K562 (cell line): ENCODE results near the gene LRRC4. TPM values are rescaled to one million over a fixed set of nuclear protein-coding genes. Genes with fewer than 3 reads are reported as not detected.

Source experiments
- KDM1A ChIP-seq, 2 experiments: fragments of 450-650 bp; IDR thresholded peaks; 2 replicates each; pipeline ENCODE4 v1.6.1; 2016; ENCODE audit warnings: mild to moderate bottlenecking in 2 of 2
- NCOR1 ChIP-seq: fragments of 450-650 bp; IDR thresholded peaks from 2 replicates; pipeline ENCODE4 v1.6.1; 2016; ENCODE audit warnings: mild to moderate bottlenecking, moderate library complexity
- SRSF3 ChIP-seq: fragments of 200-400 bp; formaldehyde crosslinking; IDR thresholded peaks from 2 replicates; pipeline ENCODE4 v1.6.1; 2016; ENCODE audit warnings: mild to moderate bottlenecking, low read length, moderate library complexity; ENCODE audit not compliant: insufficient read depth
- VEZF1 ChIP-seq: fragments of 200-800 bp; sonication (Bioruptor generic); IDR thresholded peaks from 2 replicates; pipeline ENCODE4 v1.6.1; 2017; ENCODE audit warnings: missing genetic modification characterization, missing compliant biosample characterization
- polyA plus RNA-seq, 8 experiments: library from polyadenylated mRNA; depleted of rRNA in 4 of 8; stranded (reverse) in 5 of 8; unstranded in 3 of 8; fragments of >200 nt; fragmentation: Nextera tagmentation in 2 of 8; fragmentation: Illumina TruSeq in 1 of 8; extraction: Ambion mirVana in 2 of 8; extraction: Trizol in 1 of 8; gene quantifications; 2 replicates each; pipeline versions ENCODE4 v1.2.1 to v1.2.3, GENCODE V29; 2011 to 2014; ENCODE audit warnings: inconsistent platforms in 1 of 8, missing spikeins in 1 of 8
- total RNA-seq, 7 experiments: library from RNA; depleted of rRNA in 6 of 7; stranded (reverse); fragments of >200 nt in 6 of 7; fragmentation: Illumina TruSeq in 2 of 7; extraction: Trizol in 2 of 7; gene quantifications; 2 replicates each; pipeline versions ENCODE4 v1.2.1 to v1.2.3, GENCODE V29; 2011 to 2021; ENCODE audit warnings: low replicate concordance in 1 of 7
- TF ChIP-seq, protein P1 (sequence below): fragments of 200-600 bp; sonication (generic); IDR thresholded peaks from one replicate; pipeline ENCODE4 v1.6.1; 2012; ENCODE audit warnings: mild to moderate bottlenecking, low read depth, low read length, inconsistent platforms

Gene LRRC4
- total and polyA plus RNA-seq, 9 of the 15 experiments (the other 6 are each of a cell fraction or from before 2014, with no cell fraction given), result 0.04 to 0.11 TPM; not detected in 7

- TF ChIP-seq, protein P1, sequence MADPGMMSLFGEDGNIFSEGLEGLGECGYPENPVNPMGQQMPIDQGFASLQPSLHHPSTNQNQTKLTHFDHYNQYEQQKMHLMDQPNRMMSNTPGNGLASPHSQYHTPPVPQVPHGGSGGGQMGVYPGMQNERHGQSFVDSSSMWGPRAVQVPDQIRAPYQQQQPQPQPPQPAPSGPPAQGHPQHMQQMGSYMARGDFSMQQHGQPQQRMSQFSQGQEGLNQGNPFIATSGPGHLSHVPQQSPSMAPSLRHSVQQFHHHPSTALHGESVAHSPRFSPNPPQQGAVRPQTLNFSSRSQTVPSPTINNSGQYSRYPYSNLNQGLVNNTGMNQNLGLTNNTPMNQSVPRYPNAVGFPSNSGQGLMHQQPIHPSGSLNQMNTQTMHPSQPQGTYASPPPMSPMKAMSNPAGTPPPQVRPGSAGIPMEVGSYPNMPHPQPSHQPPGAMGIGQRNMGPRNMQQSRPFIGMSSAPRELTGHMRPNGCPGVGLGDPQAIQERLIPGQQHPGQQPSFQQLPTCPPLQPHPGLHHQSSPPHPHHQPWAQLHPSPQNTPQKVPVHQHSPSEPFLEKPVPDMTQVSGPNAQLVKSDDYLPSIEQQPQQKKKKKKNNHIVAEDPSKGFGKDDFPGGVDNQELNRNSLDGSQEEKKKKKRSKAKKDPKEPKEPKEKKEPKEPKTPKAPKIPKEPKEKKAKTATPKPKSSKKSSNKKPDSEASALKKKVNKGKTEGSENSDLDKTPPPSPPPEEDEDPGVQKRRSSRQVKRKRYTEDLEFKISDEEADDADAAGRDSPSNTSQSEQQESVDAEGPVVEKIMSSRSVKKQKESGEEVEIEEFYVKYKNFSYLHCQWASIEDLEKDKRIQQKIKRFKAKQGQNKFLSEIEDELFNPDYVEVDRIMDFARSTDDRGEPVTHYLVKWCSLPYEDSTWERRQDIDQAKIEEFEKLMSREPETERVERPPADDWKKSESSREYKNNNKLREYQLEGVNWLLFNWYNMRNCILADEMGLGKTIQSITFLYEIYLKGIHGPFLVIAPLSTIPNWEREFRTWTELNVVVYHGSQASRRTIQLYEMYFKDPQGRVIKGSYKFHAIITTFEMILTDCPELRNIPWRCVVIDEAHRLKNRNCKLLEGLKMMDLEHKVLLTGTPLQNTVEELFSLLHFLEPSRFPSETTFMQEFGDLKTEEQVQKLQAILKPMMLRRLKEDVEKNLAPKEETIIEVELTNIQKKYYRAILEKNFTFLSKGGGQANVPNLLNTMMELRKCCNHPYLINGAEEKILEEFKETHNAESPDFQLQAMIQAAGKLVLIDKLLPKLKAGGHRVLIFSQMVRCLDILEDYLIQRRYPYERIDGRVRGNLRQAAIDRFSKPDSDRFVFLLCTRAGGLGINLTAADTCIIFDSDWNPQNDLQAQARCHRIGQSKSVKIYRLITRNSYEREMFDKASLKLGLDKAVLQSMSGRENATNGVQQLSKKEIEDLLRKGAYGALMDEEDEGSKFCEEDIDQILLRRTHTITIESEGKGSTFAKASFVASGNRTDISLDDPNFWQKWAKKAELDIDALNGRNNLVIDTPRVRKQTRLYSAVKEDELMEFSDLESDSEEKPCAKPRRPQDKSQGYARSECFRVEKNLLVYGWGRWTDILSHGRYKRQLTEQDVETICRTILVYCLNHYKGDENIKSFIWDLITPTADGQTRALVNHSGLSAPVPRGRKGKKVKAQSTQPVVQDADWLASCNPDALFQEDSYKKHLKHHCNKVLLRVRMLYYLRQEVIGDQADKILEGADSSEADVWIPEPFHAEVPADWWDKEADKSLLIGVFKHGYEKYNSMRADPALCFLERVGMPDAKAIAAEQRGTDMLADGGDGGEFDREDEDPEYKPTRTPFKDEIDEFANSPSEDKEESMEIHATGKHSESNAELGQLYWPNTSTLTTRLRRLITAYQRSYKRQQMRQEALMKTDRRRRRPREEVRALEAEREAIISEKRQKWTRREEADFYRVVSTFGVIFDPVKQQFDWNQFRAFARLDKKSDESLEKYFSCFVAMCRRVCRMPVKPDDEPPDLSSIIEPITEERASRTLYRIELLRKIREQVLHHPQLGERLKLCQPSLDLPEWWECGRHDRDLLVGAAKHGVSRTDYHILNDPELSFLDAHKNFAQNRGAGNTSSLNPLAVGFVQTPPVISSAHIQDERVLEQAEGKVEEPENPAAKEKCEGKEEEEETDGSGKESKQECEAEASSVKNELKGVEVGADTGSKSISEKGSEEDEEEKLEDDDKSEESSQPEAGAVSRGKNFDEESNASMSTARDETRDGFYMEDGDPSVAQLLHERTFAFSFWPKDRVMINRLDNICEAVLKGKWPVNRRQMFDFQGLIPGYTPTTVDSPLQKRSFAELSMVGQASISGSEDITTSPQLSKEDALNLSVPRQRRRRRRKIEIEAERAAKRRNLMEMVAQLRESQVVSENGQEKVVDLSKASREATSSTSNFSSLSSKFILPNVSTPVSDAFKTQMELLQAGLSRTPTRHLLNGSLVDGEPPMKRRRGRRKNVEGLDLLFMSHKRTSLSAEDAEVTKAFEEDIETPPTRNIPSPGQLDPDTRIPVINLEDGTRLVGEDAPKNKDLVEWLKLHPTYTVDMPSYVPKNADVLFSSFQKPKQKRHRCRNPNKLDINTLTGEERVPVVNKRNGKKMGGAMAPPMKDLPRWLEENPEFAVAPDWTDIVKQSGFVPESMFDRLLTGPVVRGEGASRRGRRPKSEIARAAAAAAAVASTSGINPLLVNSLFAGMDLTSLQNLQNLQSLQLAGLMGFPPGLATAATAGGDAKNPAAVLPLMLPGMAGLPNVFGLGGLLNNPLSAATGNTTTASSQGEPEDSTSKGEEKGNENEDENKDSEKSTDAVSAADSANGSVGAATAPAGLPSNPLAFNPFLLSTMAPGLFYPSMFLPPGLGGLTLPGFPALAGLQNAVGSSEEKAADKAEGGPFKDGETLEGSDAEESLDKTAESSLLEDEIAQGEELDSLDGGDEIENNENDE, result no peak
- TF ChIP-seq SRSF3 (no peak), KDM1A (IDR thresholded peaks at IDR 0.05) (no peak), NCOR1 (peak; percentile 63), VEZF1 (CRISPR knock-in tag) (no peak)
These were observed 37.2 kb downstream of the LRRC4 start (continued) for GRCh38 chr7:127993987-127994386.
